Liver (tissue), 9 donors: ENCODE results near the gene UBE2M. TPM values are rescaled to one million over a fixed set of nuclear protein-coding genes. Genes with fewer than 3 reads are reported as not detected.
A peak's percentile ranks its signal among the peaks of the same experiment; 100 is the strongest.

ENCODE experiments used
- DNase-seq: peaks from one replicate; pipeline ENCODE4 v3.0.0-alpha.2; 2017; ENCODE audit warnings: low spot score
- H3K27ac ChIP-seq, 2 donors: one replicate each; pipeline ENCODE4 v1.7.0; 2013; ENCODE audit warnings: inconsistent platforms in 2 of 2, low read length in 2 of 2, control low read depth in 1 of 2, low read depth in 1 of 2, mild to moderate bottlenecking in 1 of 2
- H3K27me3 ChIP-seq, 4 donors: one replicate each; pipeline versions ENCODE4 v1.6.1 to v1.7.0; 2013; ENCODE audit warnings: low read length in 3 of 4, inconsistent platforms in 1 of 4, mild to moderate bottlenecking in 1 of 4, moderate library complexity in 1 of 4; ENCODE audit not compliant: control insufficient read depth in 4 of 4, insufficient read depth in 4 of 4
- H3K36me3 ChIP-seq, 4 donors: one replicate each; pipeline versions ENCODE4 v1.6.1 to v1.7.0; 2013; ENCODE audit warnings: low read length in 3 of 4, mild to moderate bottlenecking in 3 of 4, low read depth in 1 of 4, moderate library complexity in 1 of 4; ENCODE audit not compliant: control insufficient read depth in 4 of 4, insufficient read depth in 3 of 4
- H3K4me1 ChIP-seq, 4 donors: one replicate each; pipeline versions ENCODE4 v1.6.1 to v1.7.0; 2013; ENCODE audit warnings: low read length in 3 of 4, mild to moderate bottlenecking in 3 of 4, moderate library complexity in 1 of 4; ENCODE audit not compliant: control insufficient read depth in 4 of 4, insufficient read depth in 4 of 4
- H3K4me3 ChIP-seq, 3 donors: one replicate each; pipeline versions ENCODE4 v1.6.1 to v1.7.0; 2013; ENCODE audit warnings: low read length in 3 of 3, control low read depth in 1 of 3, low read depth in 1 of 3, mild to moderate bottlenecking in 1 of 3
- H3K9ac ChIP-seq, 2 donors: one replicate each; pipeline ENCODE4 v1.7.0; 2013; ENCODE audit warnings: low read length in 2 of 2, mild to moderate bottlenecking in 2 of 2, moderate library complexity in 2 of 2, control low read depth in 1 of 2, low read depth in 1 of 2
- H3K9me3 ChIP-seq, 4 donors: one replicate each; pipeline versions ENCODE4 v1.6.1 to v1.7.0; 2013; ENCODE audit warnings: low read length in 3 of 4; ENCODE audit not compliant: control insufficient read depth in 4 of 4
- EGR1 ChIP-seq, 2 donors: IDR thresholded peaks; 2 replicates each; pipeline ENCODE4 v1.6.1; 2016 to 2018; ENCODE audit warnings: antibody characterized with exemption in 2 of 2, low read depth in 2 of 2
- FOXA1 ChIP-seq: IDR thresholded peaks from 2 replicates; pipeline ENCODE4 v1.6.1; 2016; ENCODE audit warnings: antibody characterized with exemption
- FOXA2 ChIP-seq: IDR thresholded peaks from 2 replicates; pipeline ENCODE4 v1.6.1; 2016; ENCODE audit warnings: antibody characterized with exemption
- GABPA ChIP-seq, 2 donors: IDR thresholded peaks in 1 of 2; conservative IDR thresholded peaks in 1 of 2; 2 replicates each; pipeline ENCODE4 v1.6.1; 2016; ENCODE audit warnings: antibody characterized with exemption in 2 of 2, mild to moderate bottlenecking in 1 of 2, moderate library complexity in 1 of 2
- HNF4A ChIP-seq, 2 donors: conservative IDR thresholded peaks; 2 replicates each; pipeline ENCODE4 v1.6.1; 2016; ENCODE audit warnings: antibody characterized with exemption in 2 of 2, mild to moderate bottlenecking in 2 of 2
- HNF4G ChIP-seq: IDR thresholded peaks from 2 replicates; pipeline ENCODE4 v1.6.1; 2016; ENCODE audit warnings: antibody characterized with exemption
- JUND ChIP-seq, 2 donors: IDR thresholded peaks; 2 replicates each; pipeline ENCODE4 v1.6.1; 2016; ENCODE audit warnings: antibody characterized with exemption in 2 of 2
- NR2F2 ChIP-seq: IDR thresholded peaks from 2 replicates; pipeline ENCODE4 v1.6.1; 2016; ENCODE audit warnings: antibody characterized with exemption
- RAD21 ChIP-seq, 2 donors: IDR thresholded peaks; 2 replicates each; pipeline ENCODE4 v1.6.1; 2016; ENCODE audit warnings: antibody characterized with exemption in 2 of 2, mild to moderate bottlenecking in 2 of 2
- RXRA ChIP-seq, 2 donors: IDR thresholded peaks; 2 replicates each; pipeline ENCODE4 v1.6.1; 2017 to 2018; ENCODE audit warnings: antibody characterized with exemption in 2 of 2, mild to moderate bottlenecking in 1 of 2
- TAF1 ChIP-seq: conservative IDR thresholded peaks from 2 replicates; pipeline ENCODE4 v1.6.1; 2016; ENCODE audit warnings: antibody characterized with exemption, mild to moderate bottlenecking
- ZBTB33 ChIP-seq: IDR thresholded peaks from 2 replicates; pipeline ENCODE4 v1.6.1; 2016; ENCODE audit warnings: antibody characterized with exemption
- WGBS: extraction: QIAGEN DNeasy Blood & Tissue Kit; methylation state at CpG from one replicate; pipeline ENCODE4 v1.1.7; 2013; 5-methylcytosine and 5-hydroxymethylcytosine counted together
- polyA plus RNA-seq, 2 donors: library from polyadenylated mRNA; stranded (reverse) in 1 of 2; unstranded in 1 of 2; fragments of 200-250 nt in 1 of 2; fragments of >200 nt in 1 of 2; fragmentation: Nextera tagmentation in 1 of 2; extraction: Ambion mirVana in 1 of 2; gene quantifications; one replicate each; pipeline versions ENCODE4 v1.2.1 to v1.2.3, GENCODE V29; 2013 to 2015
- total RNA-seq, 2 donors: library from RNA; depleted of rRNA; stranded (reverse); fragments of >200 nt; gene quantifications; one replicate each; pipeline ENCODE4 v1.2.3, GENCODE V29; 2014
- TF ChIP-seq, protein P1 (sequence below): IDR thresholded peaks from 2 replicates; pipeline ENCODE4 v1.6.1; 2016; ENCODE audit warnings: antibody characterized with exemption
- TF ChIP-seq, protein P2 (sequence below): IDR thresholded peaks from 2 replicates; pipeline ENCODE4 v1.6.1; 2016; ENCODE audit warnings: antibody characterized with exemption, mild to moderate bottlenecking
- TF ChIP-seq, protein P3 (sequence below): IDR thresholded peaks from 2 replicates; pipeline ENCODE4 v1.6.1; 2016; ENCODE audit warnings: antibody characterized with exemption
- TF ChIP-seq, protein P4 (sequence below): fragments of 150-350 bp; IDR thresholded peaks from 2 replicates; pipeline ENCODE4 v1.5.1; 2017; ENCODE audit warnings: improper control_type of control experiment, low read depth, low read length; ENCODE audit not compliant: missing input control
- donor health status: healthy.
- donor health status: healthy.
- donor health status: healthy.
- donor health status: healthy.
- donor health status: healthy.

The UBE2M gene
- total and polyA plus RNA-seq, 4 donors = 7.6 to 30.7 (median 17.7) TPM

- Histone ChIP-seq H3K9me3 (no peaks in the 10 kb centered on the region), H3K9ac (peak overlapping the region; percentile 41 to 83), H3K27me3 (no peaks in the 10 kb centered on the region), H3K27ac (peak overlapping the region; percentile 91 to 99), H3K4me3 (peak overlapping the region; percentile 79 to 92 (median 85)), H3K4me1 (peaks cover 11 to 27% (median 20%) of the 10 kb centered on the region in 4 donors), H3K36me3 (peaks cover 23 to 27% (median 26%) of the 10 kb centered on the region in 4 donors)
- no peak for DNase-seq
- TF ChIP-seq FOXA2 = no peak
- no peak for TF ChIP-seq GABPA (IDR thresholded peaks at IDR 0.05 in 1 of 2, conservative IDR thresholded peaks at IDR 0.05 in 1 of 2)
- TF ChIP-seq HNF4G = no peak
- no peak for TF ChIP-seq FOXA1
- TF ChIP-seq, protein P1, sequence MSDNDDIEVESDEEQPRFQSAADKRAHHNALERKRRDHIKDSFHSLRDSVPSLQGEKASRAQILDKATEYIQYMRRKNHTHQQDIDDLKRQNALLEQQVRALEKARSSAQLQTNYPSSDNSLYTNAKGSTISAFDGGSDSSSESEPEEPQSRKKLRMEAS = no peak
- TF ChIP-seq, protein P2, sequence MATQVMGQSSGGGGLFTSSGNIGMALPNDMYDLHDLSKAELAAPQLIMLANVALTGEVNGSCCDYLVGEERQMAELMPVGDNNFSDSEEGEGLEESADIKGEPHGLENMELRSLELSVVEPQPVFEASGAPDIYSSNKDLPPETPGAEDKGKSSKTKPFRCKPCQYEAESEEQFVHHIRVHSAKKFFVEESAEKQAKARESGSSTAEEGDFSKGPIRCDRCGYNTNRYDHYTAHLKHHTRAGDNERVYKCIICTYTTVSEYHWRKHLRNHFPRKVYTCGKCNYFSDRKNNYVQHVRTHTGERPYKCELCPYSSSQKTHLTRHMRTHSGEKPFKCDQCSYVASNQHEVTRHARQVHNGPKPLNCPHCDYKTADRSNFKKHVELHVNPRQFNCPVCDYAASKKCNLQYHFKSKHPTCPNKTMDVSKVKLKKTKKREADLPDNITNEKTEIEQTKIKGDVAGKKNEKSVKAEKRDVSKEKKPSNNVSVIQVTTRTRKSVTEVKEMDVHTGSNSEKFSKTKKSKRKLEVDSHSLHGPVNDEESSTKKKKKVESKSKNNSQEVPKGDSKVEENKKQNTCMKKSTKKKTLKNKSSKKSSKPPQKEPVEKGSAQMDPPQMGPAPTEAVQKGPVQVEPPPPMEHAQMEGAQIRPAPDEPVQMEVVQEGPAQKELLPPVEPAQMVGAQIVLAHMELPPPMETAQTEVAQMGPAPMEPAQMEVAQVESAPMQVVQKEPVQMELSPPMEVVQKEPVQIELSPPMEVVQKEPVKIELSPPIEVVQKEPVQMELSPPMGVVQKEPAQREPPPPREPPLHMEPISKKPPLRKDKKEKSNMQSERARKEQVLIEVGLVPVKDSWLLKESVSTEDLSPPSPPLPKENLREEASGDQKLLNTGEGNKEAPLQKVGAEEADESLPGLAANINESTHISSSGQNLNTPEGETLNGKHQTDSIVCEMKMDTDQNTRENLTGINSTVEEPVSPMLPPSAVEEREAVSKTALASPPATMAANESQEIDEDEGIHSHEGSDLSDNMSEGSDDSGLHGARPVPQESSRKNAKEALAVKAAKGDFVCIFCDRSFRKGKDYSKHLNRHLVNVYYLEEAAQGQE = no peak
- no peak for TF ChIP-seq HNF4A (conservative IDR thresholded peaks at IDR 0.05)
- TF ChIP-seq, protein P3, sequence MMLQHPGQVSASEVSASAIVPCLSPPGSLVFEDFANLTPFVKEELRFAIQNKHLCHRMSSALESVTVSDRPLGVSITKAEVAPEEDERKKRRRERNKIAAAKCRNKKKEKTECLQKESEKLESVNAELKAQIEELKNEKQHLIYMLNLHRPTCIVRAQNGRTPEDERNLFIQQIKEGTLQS = no peak
- TF ChIP-seq RXRA (IDR thresholded peaks at IDR 0.05) = no peak
- TF ChIP-seq ZBTB33 = no peak
- TF ChIP-seq TAF1 = no peak
- no peak for TF ChIP-seq RAD21 (IDR thresholded peaks at IDR 0.05)
- TF ChIP-seq JUND (IDR thresholded peaks at IDR 0.05) = no peak
- WGBS = under 1% methylated on average over 92 of the region's 92 CpGs
These were observed 13.7 kb downstream of the UBE2M start for GRCh38 chr19:58544591-58545285.

- Histone ChIP-seq H3K27ac (peak within 1 kb of the TSS; percentile 91 to 99), H3K4me3 (peak within 1 kb of the TSS; percentile 79 to 92 (median 85)), H3K36me3 (peaks cover 17 to 20% (median 19%) of the 10 kb centered on the region in 4 donors), H3K27me3 (no peaks in the 10 kb centered on the region), H3K9ac (peak within 1 kb of the TSS; percentile 79 to 83), H3K9me3 (no peaks in the 10 kb centered on the region), H3K4me1 (peaks cover 11 to 27% (median 20%) of the 10 kb centered on the region in 4 donors)
- under 1% methylated on average over 73 of the region's 73 CpGs for WGBS
- DNase-seq = peak; percentile 100
- TF ChIP-seq, protein P3 = no peak
- TF ChIP-seq EGR1 (IDR thresholded peaks at IDR 0.05; ENCODE audit: low read depth in 2 of 2) = peak; percentile 33 to 58
- TF ChIP-seq HNF4G = no peak
- peak; percentile 33 to 41 for TF ChIP-seq RXRA (IDR thresholded peaks at IDR 0.05)
- peak; percentile 30 for TF ChIP-seq FOXA2
- TF ChIP-seq TAF1 = peak; percentile 70
- peak; percentile 18 for TF ChIP-seq FOXA1
- peak in 1 of 2 donors; percentile 43 for TF ChIP-seq HNF4A (conservative IDR thresholded peaks at IDR 0.05)
- no peak for TF ChIP-seq NR2F2
- TF ChIP-seq JUND (IDR thresholded peaks at IDR 0.05) = peak in 1 of 2 donors; percentile 66
- TF ChIP-seq, protein P4, sequence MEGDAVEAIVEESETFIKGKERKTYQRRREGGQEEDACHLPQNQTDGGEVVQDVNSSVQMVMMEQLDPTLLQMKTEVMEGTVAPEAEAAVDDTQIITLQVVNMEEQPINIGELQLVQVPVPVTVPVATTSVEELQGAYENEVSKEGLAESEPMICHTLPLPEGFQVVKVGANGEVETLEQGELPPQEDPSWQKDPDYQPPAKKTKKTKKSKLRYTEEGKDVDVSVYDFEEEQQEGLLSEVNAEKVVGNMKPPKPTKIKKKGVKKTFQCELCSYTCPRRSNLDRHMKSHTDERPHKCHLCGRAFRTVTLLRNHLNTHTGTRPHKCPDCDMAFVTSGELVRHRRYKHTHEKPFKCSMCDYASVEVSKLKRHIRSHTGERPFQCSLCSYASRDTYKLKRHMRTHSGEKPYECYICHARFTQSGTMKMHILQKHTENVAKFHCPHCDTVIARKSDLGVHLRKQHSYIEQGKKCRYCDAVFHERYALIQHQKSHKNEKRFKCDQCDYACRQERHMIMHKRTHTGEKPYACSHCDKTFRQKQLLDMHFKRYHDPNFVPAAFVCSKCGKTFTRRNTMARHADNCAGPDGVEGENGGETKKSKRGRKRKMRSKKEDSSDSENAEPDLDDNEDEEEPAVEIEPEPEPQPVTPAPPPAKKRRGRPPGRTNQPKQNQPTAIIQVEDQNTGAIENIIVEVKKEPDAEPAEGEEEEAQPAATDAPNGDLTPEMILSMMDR = no peak
- TF ChIP-seq, protein P1 = no peak
- TF ChIP-seq, protein P2 = peak; percentile 72
These were observed 14.4 kb downstream of the UBE2M start, which contains the start of gene TRIM28 for GRCh38 chr19:58543826-58544590. Gene TRIM28, plus strand, starts transcription at chr19:58544064. Its CDS starts 694 bp downstream, at chr19:58544758.
